OCI-M2 (cell line): ENCODE data around the gene APBB2.
"Not testable (repeated sequence)": the region's sequence is repeated elsewhere in the genome, so short reads cannot be mapped to it uniquely, and the experiment has no call there.

Source experiments
- DNase-seq: peaks from one replicate; lab custom pipeline; 2025; ENCODE audit not compliant: unreplicated experiment; lab: John Stamatoyannopoulos, UW

Gene APBB2

GRCh38 chr4:41160012-41160789 lies 54.1 kb downstream of the APBB2 start:
- DNase-seq, result no peak

GRCh38 chr4:41158756-41159155 lies 55.6 kb downstream of the APBB2 start:
- no peak for DNase-seq

- DNase-seq, result no peak
Observed at GRCh38 chr4:41158274-41158673, 56.1 kb downstream of the APBB2 start.

GRCh38 chr4:41157009-41157408 lies 57.3 kb downstream of the APBB2 start:
- DNase-seq, result no peak

GRCh38 chr4:41156574-41156973 lies 57.8 kb downstream of the APBB2 start:
- no peak for DNase-seq

- DNase-seq, result no peak
Observed at GRCh38 chr4:41155194-41155830, 59.0 kb downstream of the APBB2 start.

GRCh38 chr4:41154814-41155177 lies 59.5 kb downstream of the APBB2 start:
- DNase-seq, result no peak

- DNase-seq, result no peak
Observed at GRCh38 chr4:41154010-41154813, 60.1 kb downstream of the APBB2 start.

GRCh38 chr4:41150401-41150800 lies 63.9 kb downstream of the APBB2 start:
- DNase-seq, result no peak

- DNase-seq, result not testable (repeated sequence)
Observed at GRCh38 chr4:41149568-41149967, 64.8 kb downstream of the APBB2 start.

GRCh38 chr4:41148931-41149330 lies 65.4 kb downstream of the APBB2 start:
- no peak for DNase-seq

- no peak for DNase-seq
Observed at GRCh38 chr4:41148292-41148691, 66.0 kb downstream of the APBB2 start.

GRCh38 chr4:41147570-41147969 lies 66.8 kb downstream of the APBB2 start:
- DNase-seq, result not testable (repeated sequence)

- no peak for DNase-seq
Observed at GRCh38 chr4:41146716-41147506, 67.4 kb downstream of the APBB2 start.

GRCh38 chr4:41146196-41146595 lies 68.1 kb downstream of the APBB2 start:
- DNase-seq, result no peak

GRCh38 chr4:41145571-41146078 lies 68.7 kb downstream of the APBB2 start:
- DNase-seq, result no peak

GRCh38 chr4:41144812-41145211 lies 69.5 kb downstream of the APBB2 start:
- no peak for DNase-seq

- no peak for DNase-seq
Observed at GRCh38 chr4:41144040-41144379, 70.3 kb downstream of the APBB2 start.

GRCh38 chr4:41143311-41144039 lies 70.9 kb downstream of the APBB2 start:
- no peak for DNase-seq
